LNCaP clone FGC (cell line): Measurements from ENCODE around the gene IL1RL1.

Source experiments
- DNase-seq: peaks from one replicate; pipeline ENCODE4 v3.0.0-alpha.2; 2011; ENCODE audit warnings: low read depth
- H3K4me3 ChIP-seq: 2 replicates; pipeline ENCODE4 v1.5.1; 2011; ENCODE audit warnings: mild to moderate bottlenecking, low read depth, low read length, control low read depth
- TF ChIP-seq, protein P1 (sequence below): IDR thresholded peaks from 2 replicates; pipeline ENCODE4 v1.5.1; 2012; ENCODE audit warnings: mild to moderate bottlenecking; ENCODE audit not compliant: control insufficient read depth, insufficient read depth; ENCODE audit errors: extremely low read depth

The IL1RL1 gene

DNA sequence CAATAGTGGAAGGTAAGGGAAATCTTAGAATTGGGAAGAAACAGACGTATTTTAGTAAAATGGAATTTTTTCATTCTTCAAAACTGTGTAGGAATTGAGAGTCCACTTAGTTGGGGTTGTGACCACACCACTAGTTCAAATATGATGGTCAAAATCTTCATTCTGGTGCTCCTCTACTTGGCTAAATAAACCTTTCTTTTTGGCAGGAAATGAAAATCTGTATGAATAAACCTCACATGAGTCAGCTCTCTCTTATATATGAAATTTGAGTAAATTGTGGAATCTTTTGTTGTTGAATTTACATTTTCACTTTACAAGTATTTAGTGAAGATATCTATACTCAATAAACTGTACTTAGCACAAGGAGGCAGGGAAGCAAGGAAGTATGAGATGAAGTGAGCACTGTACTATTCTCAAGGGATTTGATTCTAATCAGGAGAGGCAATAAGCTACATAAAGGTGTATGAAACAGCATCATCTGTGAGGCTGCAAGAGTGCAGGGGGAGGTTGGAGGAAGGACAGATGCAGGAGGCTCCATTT is 64.8 kb downstream of the IL1RL1 start:
- no peak overlapping the region for H3K4me3 ChIP-seq
- DNase-seq, result no peak
- TF ChIP-seq, protein P1, sequence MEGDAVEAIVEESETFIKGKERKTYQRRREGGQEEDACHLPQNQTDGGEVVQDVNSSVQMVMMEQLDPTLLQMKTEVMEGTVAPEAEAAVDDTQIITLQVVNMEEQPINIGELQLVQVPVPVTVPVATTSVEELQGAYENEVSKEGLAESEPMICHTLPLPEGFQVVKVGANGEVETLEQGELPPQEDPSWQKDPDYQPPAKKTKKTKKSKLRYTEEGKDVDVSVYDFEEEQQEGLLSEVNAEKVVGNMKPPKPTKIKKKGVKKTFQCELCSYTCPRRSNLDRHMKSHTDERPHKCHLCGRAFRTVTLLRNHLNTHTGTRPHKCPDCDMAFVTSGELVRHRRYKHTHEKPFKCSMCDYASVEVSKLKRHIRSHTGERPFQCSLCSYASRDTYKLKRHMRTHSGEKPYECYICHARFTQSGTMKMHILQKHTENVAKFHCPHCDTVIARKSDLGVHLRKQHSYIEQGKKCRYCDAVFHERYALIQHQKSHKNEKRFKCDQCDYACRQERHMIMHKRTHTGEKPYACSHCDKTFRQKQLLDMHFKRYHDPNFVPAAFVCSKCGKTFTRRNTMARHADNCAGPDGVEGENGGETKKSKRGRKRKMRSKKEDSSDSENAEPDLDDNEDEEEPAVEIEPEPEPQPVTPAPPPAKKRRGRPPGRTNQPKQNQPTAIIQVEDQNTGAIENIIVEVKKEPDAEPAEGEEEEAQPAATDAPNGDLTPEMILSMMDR, result no peak

DNA sequence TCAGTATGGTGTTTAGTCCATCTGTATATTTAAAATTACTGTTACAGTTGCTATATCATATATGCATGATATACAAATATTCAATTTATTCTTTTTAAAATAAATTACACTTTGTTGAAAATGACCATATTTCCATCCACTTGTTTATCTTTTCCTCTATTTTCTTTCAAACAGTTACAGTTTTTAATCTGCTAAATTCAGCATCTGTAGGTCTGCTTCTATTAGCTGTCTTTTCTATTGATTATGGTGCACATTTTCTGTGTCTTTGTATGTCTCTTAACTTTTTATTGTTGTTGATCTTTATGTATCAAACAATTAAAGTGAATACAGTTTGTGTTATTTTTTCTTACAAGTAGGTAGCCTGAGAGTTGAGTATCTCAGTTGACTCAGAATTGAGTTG is 72.4 kb downstream of the IL1RL1 start:
- H3K4me3 ChIP-seq, result no peak overlapping the region
- DNase-seq, result no peak
- TF ChIP-seq, protein P1, result no peak

DNA sequence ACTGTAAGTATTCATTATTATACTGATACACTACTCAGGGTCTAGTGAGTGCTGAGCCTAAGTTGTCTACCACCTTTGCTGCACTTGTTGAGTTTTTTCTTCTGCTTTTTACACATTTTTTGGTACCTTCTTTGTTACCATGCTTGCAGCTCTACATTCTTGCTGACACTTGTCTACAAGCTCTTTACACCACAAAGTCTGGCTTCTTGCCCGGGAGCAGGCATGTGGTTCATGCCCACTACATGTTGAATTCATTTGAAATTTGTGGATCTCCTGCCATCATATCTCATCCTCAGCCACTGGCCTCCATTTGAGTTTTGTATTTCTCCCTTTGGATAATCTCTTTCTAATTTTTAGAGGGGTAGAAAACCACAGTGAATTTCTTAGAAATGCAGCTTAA is 74.2 kb downstream of the IL1RL1 start:
- TF ChIP-seq, protein P1, result no peak
- no peak overlapping the region for H3K4me3 ChIP-seq
- no peak for DNase-seq

DNA sequence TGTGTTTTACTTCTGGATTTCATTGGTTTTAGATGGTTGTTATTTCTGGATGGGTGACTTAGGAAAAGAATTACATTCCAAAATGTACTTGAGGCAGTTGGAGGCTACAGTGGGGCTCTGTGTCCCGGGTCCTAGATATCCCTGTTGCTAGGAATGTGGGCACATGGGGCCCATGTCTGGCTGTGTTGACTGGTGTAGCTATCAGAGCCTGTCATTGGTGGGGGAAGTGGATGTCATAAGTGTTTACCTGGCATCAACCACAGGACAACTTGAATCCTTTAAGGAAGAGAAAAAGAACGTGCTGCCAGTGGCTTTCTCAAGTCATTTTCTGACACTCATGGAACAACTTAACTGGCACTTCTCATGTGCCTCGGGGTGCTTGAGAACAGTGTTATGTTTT is 74.6 kb downstream of the IL1RL1 start:
- H3K4me3 ChIP-seq, result no peak overlapping the region
- TF ChIP-seq, protein P1, result no peak
- DNase-seq, result no peak

DNA sequence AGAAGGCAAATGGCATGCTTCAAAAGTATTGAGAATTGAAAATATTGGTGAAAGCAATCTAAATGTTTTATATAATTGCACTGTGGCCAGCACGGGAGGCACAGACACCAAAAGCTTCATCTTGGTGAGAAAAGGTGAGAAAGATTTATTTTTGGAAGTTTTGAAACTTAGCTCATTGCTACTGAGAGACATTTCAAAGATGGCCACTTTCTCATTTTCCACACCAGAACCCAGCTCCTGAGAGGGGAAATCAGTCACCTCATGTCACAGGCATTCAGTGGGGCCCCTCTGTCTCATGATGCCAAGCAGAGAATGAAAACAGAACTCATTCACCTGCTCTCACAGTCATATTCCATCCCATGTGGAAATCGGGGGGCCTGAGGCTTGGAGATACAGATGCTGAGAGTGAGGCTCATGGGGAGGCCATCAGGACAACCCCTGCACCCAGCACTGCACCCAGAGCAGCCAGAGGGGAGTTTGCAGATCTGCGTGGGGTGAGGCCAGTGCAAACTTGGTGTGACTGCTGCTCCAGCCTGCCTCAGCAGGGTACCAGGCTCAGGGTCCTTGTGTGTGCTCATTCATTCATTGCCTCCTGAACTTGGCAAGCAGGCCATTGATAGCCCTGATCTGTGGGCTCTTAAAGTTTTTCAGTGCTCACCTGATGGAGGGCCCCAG is 75.6 kb downstream of the IL1RL1 start:
- H3K4me3 ChIP-seq, result no peak overlapping the region
- DNase-seq, result no peak
- TF ChIP-seq, protein P1, result no peak

DNA sequence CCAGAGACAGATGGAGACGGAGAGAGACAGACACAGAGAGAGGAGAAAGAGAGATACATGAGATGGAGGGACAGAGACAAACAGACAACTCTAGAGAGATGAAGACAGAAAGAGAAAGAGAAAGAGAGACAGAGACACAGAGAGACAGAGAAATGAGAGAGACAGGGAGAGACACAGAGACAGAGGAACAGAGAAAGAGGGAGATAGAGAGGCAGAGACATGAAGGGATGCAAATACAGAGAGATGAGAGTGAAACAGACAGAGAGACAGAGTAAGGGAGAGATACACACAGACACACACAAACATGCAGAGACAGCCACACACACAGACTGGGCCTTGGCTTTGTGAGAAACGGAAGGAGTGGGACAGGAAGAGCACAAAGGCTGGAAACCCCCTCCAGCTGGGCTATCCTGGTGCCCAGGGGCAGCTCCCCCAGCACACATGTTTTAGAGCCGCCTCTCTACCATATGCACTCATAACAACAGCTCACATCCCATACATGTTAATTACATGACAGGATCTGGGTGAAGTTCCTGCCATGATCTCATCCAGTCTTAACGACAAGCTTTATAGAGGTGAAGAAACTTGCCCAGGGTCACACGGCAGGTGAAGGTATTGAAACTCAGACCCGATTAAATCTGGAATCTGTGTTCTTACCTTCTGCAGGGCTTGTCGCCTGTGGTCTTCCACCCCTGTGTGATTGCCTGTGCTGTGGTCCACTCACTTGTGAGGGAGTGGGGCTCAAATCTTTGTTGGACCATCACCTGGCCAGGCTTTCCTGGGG is 76.6 kb downstream of the IL1RL1 start:
- TF ChIP-seq, protein P1, result no peak
- H3K4me3 ChIP-seq, result no peak overlapping the region
- no peak for DNase-seq

DNA sequence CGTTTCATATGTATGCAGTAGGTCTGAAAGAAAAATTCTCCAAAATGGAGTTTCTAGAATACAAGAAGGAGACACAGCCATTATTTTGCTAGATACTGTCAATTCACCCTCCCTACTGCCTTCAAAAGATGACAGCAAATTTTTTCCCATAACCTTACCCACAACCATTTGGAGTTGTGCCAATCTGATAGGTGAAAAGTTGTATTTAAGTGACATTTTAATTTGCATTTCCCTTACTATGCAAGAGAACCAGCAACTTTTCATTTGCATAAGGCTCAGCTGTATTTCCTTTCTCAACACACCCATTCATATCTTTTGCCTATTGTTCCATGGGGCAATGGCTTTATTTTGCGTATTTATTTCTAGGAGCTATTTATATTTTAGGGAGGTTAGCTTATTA is 80.2 kb downstream of the IL1RL1 start:
- DNase-seq, result no peak
- H3K4me3 ChIP-seq, result no peak overlapping the region
- TF ChIP-seq, protein P1, result no peak
